Lower leg skin (tissue), 3 donors: ENCODE measurements around the gene SLC19A2.

Experiments used
- POLR2A ChIP-seq, 2 donors: fragments of 450-650 bp; IDR thresholded peaks; one replicate each; pipeline ENCODE4 v1.6.1; 2016 to 2017; ENCODE audit warnings: antibody characterized with exemption in 2 of 2, mild to moderate bottlenecking in 1 of 2, moderate library complexity in 1 of 2
- TF ChIP-seq, protein P1 (sequence below), 3 donors: fragments of 450-650 bp; IDR thresholded peaks; one replicate each; pipeline ENCODE4 v1.5.1; 2016; ENCODE audit warnings: antibody characterized with exemption in 3 of 3, mild to moderate bottlenecking in 3 of 3, moderate library complexity in 2 of 3

DNA sequence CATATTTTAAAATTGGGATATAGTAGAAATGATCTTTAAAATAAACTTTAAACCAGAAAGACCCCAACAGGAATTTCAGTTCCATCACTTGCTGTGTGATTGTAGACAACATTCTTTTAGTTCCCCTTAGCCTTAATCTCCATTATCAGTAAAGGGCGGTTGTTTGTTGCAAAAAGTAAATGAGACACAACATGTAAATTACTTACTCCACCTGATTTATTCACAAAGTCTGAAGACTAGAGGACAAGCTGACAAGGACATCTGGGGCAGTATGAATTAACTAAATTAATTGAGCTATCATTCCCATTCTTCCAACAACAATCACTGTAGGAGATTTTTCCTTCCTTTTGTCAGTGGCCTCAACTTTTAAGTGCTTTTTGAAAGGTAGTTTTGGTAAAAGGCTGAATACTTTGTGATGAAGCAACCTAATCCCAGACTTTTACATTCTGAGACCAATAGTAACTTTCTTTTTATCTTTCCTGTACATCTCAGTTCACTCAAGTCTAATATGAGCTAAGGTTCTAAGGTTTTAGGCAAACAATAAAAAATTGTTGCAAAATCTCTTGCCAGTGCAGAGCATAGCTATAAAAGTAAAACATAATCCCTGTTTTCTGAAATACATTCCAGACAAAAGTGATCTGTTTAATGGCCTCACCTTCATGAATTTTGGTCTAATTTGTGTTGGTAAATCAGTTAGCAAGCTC is 6.2 kb downstream of the SLC19A2 start:
- TF ChIP-seq, protein P1, sequence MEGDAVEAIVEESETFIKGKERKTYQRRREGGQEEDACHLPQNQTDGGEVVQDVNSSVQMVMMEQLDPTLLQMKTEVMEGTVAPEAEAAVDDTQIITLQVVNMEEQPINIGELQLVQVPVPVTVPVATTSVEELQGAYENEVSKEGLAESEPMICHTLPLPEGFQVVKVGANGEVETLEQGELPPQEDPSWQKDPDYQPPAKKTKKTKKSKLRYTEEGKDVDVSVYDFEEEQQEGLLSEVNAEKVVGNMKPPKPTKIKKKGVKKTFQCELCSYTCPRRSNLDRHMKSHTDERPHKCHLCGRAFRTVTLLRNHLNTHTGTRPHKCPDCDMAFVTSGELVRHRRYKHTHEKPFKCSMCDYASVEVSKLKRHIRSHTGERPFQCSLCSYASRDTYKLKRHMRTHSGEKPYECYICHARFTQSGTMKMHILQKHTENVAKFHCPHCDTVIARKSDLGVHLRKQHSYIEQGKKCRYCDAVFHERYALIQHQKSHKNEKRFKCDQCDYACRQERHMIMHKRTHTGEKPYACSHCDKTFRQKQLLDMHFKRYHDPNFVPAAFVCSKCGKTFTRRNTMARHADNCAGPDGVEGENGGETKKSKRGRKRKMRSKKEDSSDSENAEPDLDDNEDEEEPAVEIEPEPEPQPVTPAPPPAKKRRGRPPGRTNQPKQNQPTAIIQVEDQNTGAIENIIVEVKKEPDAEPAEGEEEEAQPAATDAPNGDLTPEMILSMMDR (IDR thresholded peaks at IDR 0.05) = no peak
- TF ChIP-seq POLR2A (IDR thresholded peaks at IDR 0.05) = no peak
